Right atrium auricular region (tissue), 2 donors: ENCODE measurements around the gene MED13. TPM values are rescaled to one million over a fixed set of nuclear protein-coding genes. Genes with fewer than 3 reads are reported as not detected.

Experiments
- DNase-seq: peaks from one replicate; pipeline ENCODE4 v3.0.0-alpha.2; 2019; ENCODE audit warnings: low spot score
- H3K27ac ChIP-seq, 2 donors: fragments of 200-600 bp; sonication (generic); 1 replicate in 1 of 2; 2 replicates in 1 of 2; pipeline ENCODE4 v1.5.1; 2016 to 2019
- H3K27me3 ChIP-seq, 2 donors: fragments of 200-600 bp; sonication (generic); one replicate each; pipeline versions ENCODE4 v1.5.1 to v1.6.0; 2017 to 2019
- H3K36me3 ChIP-seq: fragments of 200-600 bp; sonication (generic); one replicate; pipeline ENCODE4 v1.5.1; 2016
- H3K4me1 ChIP-seq, 2 donors: fragments of 200-600 bp; sonication (generic); one replicate each; pipeline versions ENCODE4 v1.5.1 to v1.6.0; 2017 to 2019
- H3K4me3 ChIP-seq, 2 donors: fragments of 200-600 bp; sonication (generic); 1 replicate in 1 of 2; 2 replicates in 1 of 2; pipeline ENCODE4 v1.5.1; 2017 to 2019; ENCODE audit warnings: mild to moderate bottlenecking in 1 of 2, moderate library complexity in 1 of 2
- H3K9me3 ChIP-seq, 2 donors: fragments of 200-600 bp; sonication (generic); one replicate each; pipeline ENCODE4 v1.5.1; 2019
- total RNA-seq, 2 donors: library from RNA; depleted of rRNA; stranded (reverse); fragments of >200 nt; gene quantifications; one replicate each; pipeline ENCODE4 v1.1.0, GENCODE V29; 2016
- TF ChIP-seq, protein P1 (sequence below), 2 donors: fragments of 200-600 bp; sonication (generic); IDR thresholded peaks; one replicate each; pipeline ENCODE4 v1.5.1; 2019; ENCODE audit warnings: antibody characterized with exemption in 2 of 2

The MED13 gene
- total RNA-seq, 2 donors from 2014 or later = 33.2 to 42.4 TPM

DNA sequence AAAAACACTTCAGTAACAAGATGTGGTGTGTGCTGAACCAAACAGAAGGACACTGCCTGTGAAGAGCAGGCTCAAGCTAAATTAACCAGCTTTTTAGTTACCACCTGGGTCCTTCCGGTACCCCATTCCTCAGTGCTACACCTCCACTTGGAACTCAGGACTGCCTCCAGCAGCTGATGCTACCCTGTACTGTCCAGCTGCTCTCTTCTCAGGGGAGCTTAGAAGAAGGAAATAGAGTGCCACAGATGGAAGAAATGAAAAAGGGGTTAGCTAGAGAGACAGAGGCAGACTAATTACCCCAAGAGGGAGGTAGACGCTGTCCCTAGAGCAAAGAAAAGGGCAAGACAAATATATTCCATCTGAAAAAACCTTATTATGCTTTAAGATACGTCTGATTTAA is 5.7 kb downstream of the MED13 start:
- H3K9me3 ChIP-seq = no peaks in the 10 kb centered on the region
- no peak for DNase-seq
- peaks cover 8% of the 10 kb centered on the region for H3K36me3 ChIP-seq
- H3K4me1 ChIP-seq = peaks cover 0 to 77% of the 10 kb centered on the region in 2 donors
- H3K4me3 ChIP-seq = no peak overlapping the region
- TF ChIP-seq, protein P1, sequence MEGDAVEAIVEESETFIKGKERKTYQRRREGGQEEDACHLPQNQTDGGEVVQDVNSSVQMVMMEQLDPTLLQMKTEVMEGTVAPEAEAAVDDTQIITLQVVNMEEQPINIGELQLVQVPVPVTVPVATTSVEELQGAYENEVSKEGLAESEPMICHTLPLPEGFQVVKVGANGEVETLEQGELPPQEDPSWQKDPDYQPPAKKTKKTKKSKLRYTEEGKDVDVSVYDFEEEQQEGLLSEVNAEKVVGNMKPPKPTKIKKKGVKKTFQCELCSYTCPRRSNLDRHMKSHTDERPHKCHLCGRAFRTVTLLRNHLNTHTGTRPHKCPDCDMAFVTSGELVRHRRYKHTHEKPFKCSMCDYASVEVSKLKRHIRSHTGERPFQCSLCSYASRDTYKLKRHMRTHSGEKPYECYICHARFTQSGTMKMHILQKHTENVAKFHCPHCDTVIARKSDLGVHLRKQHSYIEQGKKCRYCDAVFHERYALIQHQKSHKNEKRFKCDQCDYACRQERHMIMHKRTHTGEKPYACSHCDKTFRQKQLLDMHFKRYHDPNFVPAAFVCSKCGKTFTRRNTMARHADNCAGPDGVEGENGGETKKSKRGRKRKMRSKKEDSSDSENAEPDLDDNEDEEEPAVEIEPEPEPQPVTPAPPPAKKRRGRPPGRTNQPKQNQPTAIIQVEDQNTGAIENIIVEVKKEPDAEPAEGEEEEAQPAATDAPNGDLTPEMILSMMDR (IDR thresholded peaks at IDR 0.05) = no peak
- no peaks in the 10 kb centered on the region for H3K27me3 ChIP-seq
- H3K27ac ChIP-seq = no peak overlapping the region

DNA sequence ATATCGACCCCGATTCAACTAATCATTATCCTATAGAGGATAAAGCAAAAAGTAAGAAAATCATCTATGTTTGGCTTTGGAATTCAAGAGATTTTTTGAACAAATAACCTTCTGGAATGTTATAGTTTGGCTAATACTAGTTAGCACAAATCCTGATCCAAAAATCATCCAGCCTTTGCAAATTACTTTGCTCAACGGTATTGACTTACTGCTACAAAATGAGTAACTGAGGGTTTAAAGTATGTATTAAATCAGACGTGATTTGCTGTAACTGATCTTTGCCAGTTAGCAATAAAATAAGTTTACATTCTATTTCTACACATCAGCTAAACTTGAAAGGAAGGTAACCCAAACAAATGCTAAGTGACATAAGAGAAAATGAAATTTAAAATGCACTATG is 6.5 kb downstream of the MED13 start:
- TF ChIP-seq, protein P1 (IDR thresholded peaks at IDR 0.05) = no peak
- Histone ChIP-seq H3K27ac (no peak overlapping the region), H3K9me3 (no peaks in the 10 kb centered on the region), H3K27me3 (no peaks in the 10 kb centered on the region), H3K4me1 (peaks cover 0 to 81% of the 10 kb centered on the region in 2 donors), H3K4me3 (no peak overlapping the region), H3K36me3 (peaks cover 8% of the 10 kb centered on the region)
- DNase-seq = no peak

DNA sequence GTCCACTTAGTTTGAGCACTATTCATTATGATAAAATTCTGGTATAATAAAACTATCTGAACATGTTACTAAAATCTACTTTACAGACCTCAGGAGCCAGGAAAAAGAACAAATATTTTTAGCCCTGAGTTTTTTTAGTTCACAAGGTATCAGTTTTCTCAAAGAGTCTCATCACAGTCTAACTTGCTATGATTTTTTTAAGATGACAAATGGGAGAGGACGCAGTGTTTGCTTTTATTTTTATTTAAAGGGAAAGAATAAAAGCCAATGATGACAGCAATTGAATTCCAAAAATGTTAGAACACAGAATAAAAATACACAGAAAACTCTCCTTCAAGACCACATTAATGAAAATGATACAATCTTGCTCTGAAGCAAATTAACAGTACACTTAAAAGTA is 7.4 kb downstream of the MED13 start:
- H3K36me3 ChIP-seq = peaks cover 8% of the 10 kb centered on the region

DNA sequence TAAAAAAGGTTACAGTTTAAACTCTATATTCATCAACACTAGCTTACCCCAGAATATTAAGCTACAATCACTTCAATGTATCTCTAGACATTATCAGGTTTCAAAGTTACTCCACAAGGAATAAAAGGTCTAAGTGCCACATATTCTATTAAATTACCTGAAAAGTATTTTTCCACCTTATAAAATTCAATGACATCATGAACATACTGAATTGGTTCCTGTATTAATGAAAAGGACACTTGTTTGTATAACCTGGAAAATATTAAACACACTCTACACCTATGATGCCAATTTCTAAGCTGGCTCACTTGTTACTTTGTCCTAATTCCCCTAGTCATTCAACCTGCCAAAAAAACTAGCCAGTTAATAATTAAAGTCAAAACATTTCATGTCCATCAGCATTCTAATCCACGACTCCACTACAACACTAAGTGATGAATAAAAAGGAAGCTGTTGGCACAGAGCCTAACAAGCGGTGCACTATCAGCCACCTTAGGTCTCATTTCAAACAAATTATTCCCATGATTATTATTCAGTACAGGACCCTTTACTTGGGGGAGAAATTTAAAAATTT is 12.2 kb downstream of the MED13 start:
- Histone ChIP-seq H3K27ac (no peak overlapping the region), H3K4me1 (peaks cover 0 to 33% of the 10 kb centered on the region in 2 donors), H3K36me3 (peaks cover 22% of the 10 kb centered on the region), H3K27me3 (no peaks in the 10 kb centered on the region), H3K9me3 (no peaks in the 10 kb centered on the region), H3K4me3 (no peak overlapping the region)
- TF ChIP-seq, protein P1 (IDR thresholded peaks at IDR 0.05) = no peak
- no peak for DNase-seq

More for the DNA sequence above, 7.4 kb downstream of the MED13 start:
- H3K27me3 ChIP-seq = no peaks in the 10 kb centered on the region
- no peak overlapping the region for H3K4me3 ChIP-seq
- H3K4me1 ChIP-seq = peaks cover 0 to 77% of the 10 kb centered on the region in 2 donors
- no peak for DNase-seq
- TF ChIP-seq, protein P1 (IDR thresholded peaks at IDR 0.05) = no peak
- no peaks in the 10 kb centered on the region for H3K9me3 ChIP-seq
- no peak overlapping the region for H3K27ac ChIP-seq

DNA sequence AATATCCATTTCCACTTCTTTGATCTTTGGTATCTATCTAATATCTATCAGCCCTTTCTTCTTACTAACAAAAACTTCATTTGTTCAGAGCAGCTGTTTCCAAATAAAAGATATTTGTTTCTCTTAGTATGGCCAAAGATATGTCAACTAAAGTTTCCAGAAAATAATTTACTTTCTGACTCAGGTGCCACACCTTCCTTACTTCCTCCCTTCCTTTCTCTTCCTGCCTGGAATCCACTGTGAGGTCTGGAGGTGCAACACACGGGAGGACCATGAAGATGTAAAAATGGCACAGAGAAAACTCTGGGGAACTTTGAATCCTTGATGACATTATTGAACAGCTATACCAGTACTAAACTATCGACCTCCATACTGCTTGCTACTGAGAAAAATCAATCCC is 14.0 kb downstream of the MED13 start:
- Histone ChIP-seq H3K4me3 (no peak overlapping the region), H3K27me3 (no peaks in the 10 kb centered on the region), H3K4me1 (peaks cover 0 to 21% of the 10 kb centered on the region in 2 donors), H3K36me3 (peaks cover 40% of the 10 kb centered on the region), H3K27ac (no peak overlapping the region), H3K9me3 (no peaks in the 10 kb centered on the region)
- no peak for DNase-seq
- TF ChIP-seq, protein P1 (IDR thresholded peaks at IDR 0.05) = no peak

DNA sequence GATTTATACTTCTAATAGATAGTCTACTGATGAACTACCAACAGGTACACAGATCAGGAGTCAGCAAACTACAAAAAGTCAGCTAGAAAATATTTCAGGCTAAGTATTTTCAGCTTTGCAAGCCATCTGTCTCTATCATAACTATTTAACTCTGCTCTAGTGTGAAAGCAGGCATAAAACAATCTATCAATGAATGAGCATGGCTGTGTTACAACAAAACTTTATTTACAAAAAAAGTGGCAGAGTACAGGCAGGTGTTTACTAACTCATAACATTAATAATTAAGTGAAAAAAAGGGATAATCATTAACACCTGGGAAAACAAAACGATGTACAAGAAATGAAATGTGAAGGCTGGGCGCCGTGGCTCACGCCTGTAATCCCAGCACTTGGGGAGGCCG is 15.8 kb downstream of the MED13 start:
- TF ChIP-seq, protein P1 (IDR thresholded peaks at IDR 0.05) = no peak
- Histone ChIP-seq H3K4me3 (no peak overlapping the region), H3K4me1 (peaks cover 0 to 28% of the 10 kb centered on the region in 2 donors), H3K27me3 (no peaks in the 10 kb centered on the region), H3K36me3 (peaks cover 57% of the 10 kb centered on the region), H3K9me3 (no peaks in the 10 kb centered on the region), H3K27ac (no peak overlapping the region)
- DNase-seq = no peak
